HG03432 (cell line): Measurements from ENCODE around the gene C1QTNF9B.

Source experiments
- ATAC-seq: cut with Tn5 transposase; IDR thresholded peaks from one replicate; pipeline ENCODE4 v1.9.1; 2021; ENCODE audit warnings: mild to moderate bottlenecking, moderate library complexity; ENCODE audit not compliant: unreplicated experiment

The C1QTNF9B gene

GRCh38 chr13:23859904-23860303 is 37.4 kb downstream of the C1QTNF9B start:
- ATAC-seq: no peak

GRCh38 chr13:23859455-23859854 is 37.8 kb downstream of the C1QTNF9B start:
- ATAC-seq: no peak

DNA sequence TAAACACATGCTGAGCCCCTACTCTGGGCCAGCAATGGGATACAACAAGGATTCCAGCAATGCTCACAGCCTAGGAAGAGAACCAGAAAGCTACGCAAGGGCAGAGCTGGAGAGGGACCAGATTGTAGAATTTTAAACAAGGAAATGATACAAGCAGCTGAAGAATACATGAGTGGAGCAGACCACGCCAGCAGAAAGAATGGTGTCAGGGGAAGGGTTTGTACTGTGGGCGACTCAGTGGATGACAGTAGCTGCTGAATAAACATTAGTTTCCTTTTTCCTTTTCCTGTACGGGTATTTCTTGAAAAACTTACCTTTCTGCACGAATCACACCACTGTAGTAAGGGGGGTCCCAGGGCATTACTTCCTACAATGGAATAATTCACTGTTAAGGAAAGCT is 38.8 kb downstream of the C1QTNF9B start:
- no peak for ATAC-seq

DNA sequence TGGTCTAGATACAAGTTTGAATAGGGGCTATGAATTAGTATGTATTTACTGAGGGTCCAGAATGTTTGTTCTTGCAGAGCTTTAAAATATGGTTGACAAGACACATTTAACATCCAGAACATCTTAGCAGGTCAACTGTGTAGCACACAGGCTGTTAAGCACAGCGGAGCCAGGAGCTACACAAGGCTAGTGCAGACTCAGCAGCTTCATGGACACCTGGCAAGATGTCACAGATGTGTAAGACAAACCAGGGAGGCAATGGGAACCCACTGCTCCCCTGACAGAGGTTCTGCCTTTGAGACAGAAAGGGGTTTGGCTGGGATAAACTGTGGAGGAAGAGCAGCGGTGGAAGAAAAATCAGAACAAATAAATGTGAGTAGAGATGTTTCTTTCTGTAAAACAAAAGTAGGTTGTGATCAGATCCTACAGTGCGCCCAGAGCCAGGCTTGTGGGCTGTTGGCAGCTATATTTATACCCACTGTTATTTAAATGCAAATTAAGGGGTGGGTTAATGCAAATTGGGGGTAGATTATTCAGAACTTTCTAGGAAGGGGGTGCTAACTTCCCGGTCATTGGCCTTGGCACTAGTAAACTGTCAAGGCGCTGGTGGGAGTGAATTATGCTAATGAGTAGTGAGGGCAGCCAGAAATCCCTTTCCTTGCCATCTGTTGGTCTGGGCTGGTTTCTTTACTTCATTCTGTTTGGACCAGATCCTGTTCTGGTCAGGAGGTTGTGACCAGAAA is 41.1 kb downstream of the C1QTNF9B start:
- ATAC-seq: no peak

DNA sequence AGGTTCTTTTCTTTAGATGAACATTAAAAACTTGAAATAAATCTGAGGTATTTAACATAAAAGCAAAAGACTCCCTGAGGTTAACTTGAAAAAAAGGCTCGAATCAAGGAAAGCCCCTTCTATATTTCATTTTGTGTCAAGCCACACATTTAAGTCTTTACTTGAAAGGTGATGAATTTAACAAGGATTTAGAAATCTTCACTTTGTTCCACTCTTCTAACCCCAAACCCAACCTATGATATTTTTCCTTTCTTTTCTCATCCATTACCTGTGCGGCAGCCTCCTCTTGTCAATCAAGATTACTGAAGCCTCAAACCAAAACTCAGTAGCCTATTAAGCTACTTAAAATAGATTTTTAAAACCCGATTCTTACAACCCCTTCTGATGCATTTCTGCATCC is 41.9 kb downstream of the C1QTNF9B start:
- ATAC-seq: no peak

GRCh38 chr13:23852351-23852750 is 45.0 kb downstream of the C1QTNF9B start:
- peak; percentile 38 for ATAC-seq

GRCh38 chr13:23851106-23851505 is 46.2 kb downstream of the C1QTNF9B start:
- ATAC-seq: no peak

DNA sequence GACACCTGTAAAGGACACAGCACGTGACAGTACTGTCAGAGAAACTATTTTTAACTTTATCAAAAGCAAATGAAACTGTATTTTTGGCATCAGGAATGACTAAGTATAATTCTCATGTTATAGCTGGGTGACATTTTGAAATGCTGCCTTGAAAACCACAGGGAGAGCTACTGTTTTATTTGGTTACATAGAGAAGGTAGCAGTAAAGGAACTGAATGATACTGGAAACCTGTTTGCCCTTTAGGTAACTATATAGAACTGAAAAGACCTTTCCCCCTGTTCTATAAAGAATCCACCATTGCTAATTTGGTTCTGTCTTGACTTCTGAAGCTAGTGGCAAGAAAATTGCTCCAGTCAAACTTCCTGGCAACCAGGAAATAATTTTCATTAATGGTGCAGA is 47.2 kb downstream of the C1QTNF9B start:
- no peak for ATAC-seq

GRCh38 chr13:23849670-23850069 is 47.6 kb downstream of the C1QTNF9B start:
- no peak for ATAC-seq

DNA sequence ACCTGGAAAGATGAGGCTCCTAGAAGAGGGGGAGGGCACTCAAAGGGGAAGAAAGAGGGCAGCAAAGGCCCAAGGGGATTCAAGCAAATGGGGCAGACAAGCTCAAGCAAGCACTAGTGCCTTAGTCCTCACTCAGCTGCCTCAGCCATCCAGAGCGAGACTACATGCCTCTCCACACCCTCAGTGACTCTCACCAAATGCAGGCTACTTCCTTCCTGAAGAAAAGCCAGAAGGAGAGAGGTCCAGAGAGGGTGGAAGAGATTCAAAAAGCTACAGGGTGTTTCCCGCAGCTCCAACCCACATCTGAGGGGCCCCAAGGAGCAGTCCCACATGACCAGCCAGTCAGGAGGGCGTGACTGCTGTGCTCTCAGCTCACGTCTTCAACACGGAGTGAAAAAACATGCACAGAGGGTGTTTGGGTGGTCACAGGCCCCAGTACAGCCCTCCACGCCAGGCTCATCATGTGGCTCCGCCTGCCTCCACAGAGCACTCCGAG is 48.6 kb downstream of the C1QTNF9B start:
- ATAC-seq: no peak

DNA sequence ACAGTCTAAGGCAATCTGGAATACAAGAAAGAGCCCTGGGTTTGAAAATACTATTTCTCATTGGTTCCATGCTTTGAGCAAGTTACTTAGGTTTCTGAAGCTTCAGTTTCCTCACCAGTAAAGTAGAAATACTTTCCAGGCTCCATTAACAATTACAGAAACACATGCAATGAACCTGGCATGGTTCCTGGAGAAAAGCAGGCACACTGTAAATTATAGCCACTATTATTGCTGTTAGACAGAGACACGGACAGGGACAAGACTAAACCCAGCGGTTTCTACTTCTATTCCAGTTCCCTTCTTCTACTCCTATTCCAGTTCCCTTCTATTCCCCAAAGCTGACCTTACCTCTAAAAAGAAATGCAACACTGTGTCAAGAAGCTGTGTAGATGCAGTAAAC is 49.3 kb downstream of the C1QTNF9B start:
- ATAC-seq: no peak

DNA sequence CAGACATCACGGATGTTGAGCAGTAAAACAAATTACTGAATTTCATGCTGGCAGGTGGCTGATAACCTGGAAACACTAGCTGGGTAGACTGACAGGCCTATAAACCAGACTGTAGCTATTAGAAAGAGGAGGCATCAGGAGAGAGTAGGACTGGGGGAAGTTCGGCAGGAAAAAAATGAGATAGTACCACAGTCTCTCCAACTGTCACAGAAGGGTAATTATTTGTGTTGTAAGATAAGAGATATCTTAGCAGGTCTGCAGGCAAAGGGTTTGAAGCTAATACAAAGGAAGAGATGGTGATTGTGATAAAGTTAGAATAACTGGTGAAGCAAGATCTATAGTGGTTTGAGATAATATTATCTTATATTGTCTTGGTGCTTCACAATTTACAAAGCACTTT is 49.8 kb downstream of the C1QTNF9B start:
- no peak for ATAC-seq

DNA sequence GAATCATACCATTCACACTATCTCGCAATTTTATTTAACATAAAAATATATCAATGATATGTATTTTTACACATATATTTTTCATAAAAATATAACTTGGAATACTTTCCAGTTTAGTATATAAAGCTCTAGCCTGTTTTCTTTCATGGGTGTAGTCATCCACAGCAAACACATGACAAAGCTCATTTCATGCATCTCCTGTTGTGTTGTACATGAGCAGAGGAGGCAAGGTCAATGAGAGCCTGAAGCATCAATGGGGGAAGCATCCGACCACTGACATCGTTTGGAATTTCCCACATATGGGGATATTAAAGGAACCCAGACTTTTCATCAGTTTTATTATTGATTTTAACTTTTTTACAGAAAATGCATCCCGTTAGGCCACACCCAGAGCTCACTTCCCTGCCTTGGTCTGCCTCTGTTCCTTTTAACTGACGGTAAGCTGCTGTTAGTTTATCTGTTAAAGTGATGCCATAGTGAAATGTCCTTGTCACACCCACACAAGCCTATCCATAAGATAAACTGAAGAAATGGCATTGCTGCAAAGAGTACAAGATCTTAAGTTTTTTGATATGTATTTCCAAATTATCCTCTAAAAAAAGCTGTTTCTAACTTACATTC is 52.1 kb downstream of the C1QTNF9B start:
- ATAC-seq: peak; percentile 27

GRCh38 chr13:23844132-23844531 is 53.2 kb downstream of the C1QTNF9B start:
- no peak for ATAC-seq

DNA sequence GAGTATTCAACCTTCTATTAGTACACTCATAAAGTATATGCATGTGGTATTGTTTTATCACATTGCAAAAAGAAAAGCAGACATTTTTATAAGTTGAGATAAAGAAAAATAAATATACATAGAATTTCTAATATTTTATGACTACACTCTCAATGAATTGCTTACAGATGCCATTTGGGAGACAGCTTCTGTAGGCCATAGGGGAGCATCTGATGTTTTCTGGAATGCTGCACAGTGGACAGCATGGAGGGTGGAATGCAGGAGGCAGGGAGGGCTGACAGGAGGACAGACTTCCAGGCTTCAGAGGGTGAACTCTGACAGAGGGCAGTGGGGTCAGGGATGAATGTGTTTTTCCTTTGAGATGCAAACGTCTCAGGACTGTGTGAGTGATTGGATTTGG is 53.9 kb downstream of the C1QTNF9B start:
- no peak for ATAC-seq

DNA sequence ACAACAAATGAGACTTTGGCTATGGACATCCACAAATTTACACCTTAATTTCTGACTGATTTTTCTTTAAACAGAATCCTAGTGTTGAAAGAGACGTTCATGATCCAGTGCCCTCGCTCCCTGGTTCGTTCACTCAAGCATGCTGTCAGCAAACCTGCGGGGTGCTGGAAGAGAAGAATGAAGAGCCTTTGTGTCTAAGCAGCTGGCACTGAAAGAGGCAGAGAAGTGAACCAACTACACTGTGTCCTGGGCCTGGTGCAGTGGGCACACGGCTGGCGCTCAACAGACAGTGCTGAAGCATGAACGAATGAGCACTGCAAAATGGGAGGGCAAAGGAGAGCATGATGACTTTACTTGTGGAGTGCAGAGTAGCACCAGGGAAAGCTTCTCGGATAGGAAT is 54.9 kb downstream of the C1QTNF9B start:
- ATAC-seq: no peak
